ENCODE data around the gene HOXA10.

DNA sequence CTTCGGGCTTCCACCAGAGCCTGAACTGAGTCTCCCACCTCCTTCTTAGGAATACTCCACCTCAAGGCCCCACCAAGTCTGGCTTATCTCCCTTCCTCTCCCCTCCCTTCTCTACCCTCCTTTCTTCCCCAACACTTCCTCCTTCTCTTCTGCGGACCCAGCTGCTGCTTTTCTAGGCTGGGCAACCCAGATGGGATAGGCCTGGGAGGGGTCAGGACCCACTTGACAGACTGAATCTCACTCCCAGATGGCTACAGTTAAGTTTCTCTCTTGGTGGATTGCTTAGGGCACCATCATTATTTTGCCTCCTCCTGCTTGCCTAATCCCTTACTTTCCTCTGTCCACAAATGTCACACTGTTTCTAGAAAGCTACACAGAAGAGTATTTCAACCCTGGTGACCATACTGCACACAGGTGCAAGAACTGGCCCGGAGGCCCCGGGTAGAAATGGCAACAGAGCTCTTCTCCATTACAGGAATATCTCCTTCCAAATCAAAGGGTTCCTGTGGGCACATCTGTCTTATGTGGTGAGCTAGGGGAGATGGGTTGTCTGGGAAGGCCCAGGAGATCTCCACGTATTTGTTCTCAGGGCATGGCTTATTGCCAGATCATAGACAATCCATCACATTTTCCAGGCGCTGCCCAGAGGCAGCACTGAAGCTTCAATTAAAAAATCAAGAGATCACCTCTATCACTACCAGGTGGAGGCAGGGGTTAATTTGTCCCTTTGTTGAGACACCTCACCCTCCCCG lies 16.1 kb upstream of the HOXA10 start:
- TF ChIP-seq EZH2phosphoT487 (IDR thresholded peaks at IDR 0.05; ENCODE audit: low read length): no peak
- TF ChIP-seq CTCF (IDR thresholded peaks at IDR 0.05; ENCODE audit: low read length): no peak

Data from MM.1S (cell line).